Lower leg skin (tissue), 4 donors: ENCODE measurements around the gene CCR9. TPM values are rescaled to one million over a fixed set of nuclear protein-coding genes. Genes with fewer than 3 reads are reported as not detected.

Source experiments
- DNase-seq, 2 donors: peaks; one replicate each; pipeline ENCODE4 v3.0.0-alpha.2; 2019; ENCODE audit warnings: low spot score in 2 of 2
- H3K4me3 ChIP-seq: fragments of 200-600 bp; sonication (generic); 2 replicates; pipeline ENCODE4 v1.5.1; 2017; ENCODE audit warnings: mild to moderate bottlenecking, low read depth; ENCODE audit not compliant: poor library complexity, severe bottlenecking
- CTCF ChIP-seq, 3 donors: fragments of 450-650 bp; IDR thresholded peaks; one replicate each; pipeline ENCODE4 v1.5.1; 2016; ENCODE audit warnings: antibody characterized with exemption in 3 of 3, mild to moderate bottlenecking in 3 of 3, moderate library complexity in 2 of 3
- POLR2A ChIP-seq, 2 donors: fragments of 450-650 bp; IDR thresholded peaks; one replicate each; pipeline ENCODE4 v1.6.1; 2016 to 2017; ENCODE audit warnings: antibody characterized with exemption in 2 of 2, mild to moderate bottlenecking in 1 of 2, moderate library complexity in 1 of 2
- WGBS, 2 donors: methylation state at CpG; one replicate each; pipeline ENCODE4 v1.1.5; 2018; 5-methylcytosine and 5-hydroxymethylcytosine counted together
- intact Hi-C: fragments of 100-400 bp; cut with DNase I; formaldehyde crosslinking; loops from one replicate; pipeline ENCODE4 v1.15.0; 2023; ENCODE audit warnings: low total_unique reads
- total RNA-seq, 4 donors: library from RNA; depleted of rRNA; stranded (reverse); fragments of >200 nt; gene quantifications; one replicate each; pipeline ENCODE4 v1.1.0, GENCODE V29; 2016

CCR9 gene
- total RNA-seq, 4 donors from 2014 or later: 0.25 TPM; not detected in 3

- intact Hi-C loops: no loop called here
- H3K4me3 ChIP-seq: no peak overlapping the region
- TF ChIP-seq POLR2A (IDR thresholded peaks at IDR 0.05) (no peak), CTCF (IDR thresholded peaks at IDR 0.05) (no peak)
- peak in 1 of 2 donors; percentile 56 for DNase-seq
- 70 to 73% methylated on average over 13 of the region's 13 CpGs for WGBS, 2 donors
Measured at GRCh38 chr3:45907769-45908705, 21.7 kb downstream of the CCR9 start.

GRCh38 chr3:45908761-45909160, 22.4 kb downstream of the CCR9 start:
- intact Hi-C loops: no loop called here
- no peak overlapping the region for H3K4me3 ChIP-seq
- TF ChIP-seq POLR2A (IDR thresholded peaks at IDR 0.05) (no peak), CTCF (IDR thresholded peaks at IDR 0.05) (no peak)
- 92 to 93% methylated on average over 7 of the region's 7 CpGs for WGBS, 2 donors
- DNase-seq: peak in 1 of 2 donors; percentile 63

- WGBS, 2 donors: 92 to 94% methylated on average over 6 of the region's 6 CpGs
- DNase-seq: peak in 1 of 2 donors; percentile 29
- intact Hi-C loops: no loop called here
- no peak for TF ChIP-seq CTCF (IDR thresholded peaks at IDR 0.05)
- no peak for TF ChIP-seq POLR2A (IDR thresholded peaks at IDR 0.05)
- no peak overlapping the region for H3K4me3 ChIP-seq
Measured at GRCh38 chr3:45909542-45909941, 23.2 kb downstream of the CCR9 start.

- DNase-seq: no peak
- 78 to 84% methylated on average over 4 of the region's 4 CpGs for WGBS, 2 donors
- intact Hi-C loops: no loop called here
- no peak overlapping the region for H3K4me3 ChIP-seq
- TF ChIP-seq POLR2A (IDR thresholded peaks at IDR 0.05): no peak
- TF ChIP-seq CTCF (IDR thresholded peaks at IDR 0.05): no peak
Measured at GRCh38 chr3:45910892-45911291, 24.5 kb downstream of the CCR9 start.

- no peak for TF ChIP-seq CTCF (IDR thresholded peaks at IDR 0.05)
- no peak for TF ChIP-seq POLR2A (IDR thresholded peaks at IDR 0.05)
- peak in 1 of 2 donors; percentile 50 for DNase-seq
- WGBS, 2 donors: 93 to 96% methylated on average over 11 of the region's 11 CpGs
- H3K4me3 ChIP-seq: no peak overlapping the region
- intact Hi-C loops: no loop called here
Measured at GRCh38 chr3:45911511-45912226, 25.3 kb downstream of the CCR9 start.
